PC-9 (cell line): ENCODE results near the gene HDAC10.

Experiments used
- EZH2 ChIP-seq: fragments of 200-600 bp; sonication (generic); IDR thresholded peaks from 2 replicates; pipeline ENCODE4 v1.8.0; 2017; ENCODE audit warnings: antibody characterized with exemption, low read depth
- TF ChIP-seq, protein P1 (sequence below): fragments of 200-600 bp; sonication (generic); conservative IDR thresholded peaks from 2 replicates; pipeline ENCODE4 v1.6.1; 2017; ENCODE audit warnings: mixed run types, antibody characterized with exemption, mild to moderate bottlenecking, moderate library complexity

DNA sequence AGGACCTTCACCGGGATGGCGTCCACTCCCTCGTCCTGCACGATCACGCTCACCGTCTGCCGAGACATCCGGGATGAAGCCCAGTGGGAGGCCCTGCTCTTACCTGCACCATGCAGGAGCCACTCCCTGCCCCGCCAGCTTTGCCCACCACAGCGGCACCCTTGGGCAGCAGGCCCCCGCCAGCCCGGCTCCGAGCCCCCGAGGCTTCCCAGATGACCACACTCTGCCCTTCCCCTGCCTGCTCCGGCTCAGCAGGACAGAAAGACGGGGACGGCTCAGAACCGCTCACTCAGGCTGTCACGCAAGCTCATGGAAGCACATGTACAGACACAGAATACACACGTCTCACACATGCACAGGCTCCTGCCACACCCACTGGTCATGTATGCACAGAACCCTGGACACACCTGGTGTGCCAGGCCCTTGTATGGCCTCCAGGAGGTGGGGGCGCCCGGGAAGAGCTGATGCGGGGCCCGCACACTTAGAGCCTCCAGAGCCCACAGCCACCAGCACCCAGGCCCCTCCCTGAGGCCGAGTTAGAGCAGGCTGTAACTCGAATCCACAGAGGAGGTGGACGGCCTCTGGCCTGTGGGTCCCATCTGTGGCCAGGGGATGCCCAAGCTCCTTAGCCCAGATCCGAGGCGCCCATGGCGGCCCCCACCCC is 28.0 kb upstream of the HDAC10 start:
- TF ChIP-seq, protein P1, sequence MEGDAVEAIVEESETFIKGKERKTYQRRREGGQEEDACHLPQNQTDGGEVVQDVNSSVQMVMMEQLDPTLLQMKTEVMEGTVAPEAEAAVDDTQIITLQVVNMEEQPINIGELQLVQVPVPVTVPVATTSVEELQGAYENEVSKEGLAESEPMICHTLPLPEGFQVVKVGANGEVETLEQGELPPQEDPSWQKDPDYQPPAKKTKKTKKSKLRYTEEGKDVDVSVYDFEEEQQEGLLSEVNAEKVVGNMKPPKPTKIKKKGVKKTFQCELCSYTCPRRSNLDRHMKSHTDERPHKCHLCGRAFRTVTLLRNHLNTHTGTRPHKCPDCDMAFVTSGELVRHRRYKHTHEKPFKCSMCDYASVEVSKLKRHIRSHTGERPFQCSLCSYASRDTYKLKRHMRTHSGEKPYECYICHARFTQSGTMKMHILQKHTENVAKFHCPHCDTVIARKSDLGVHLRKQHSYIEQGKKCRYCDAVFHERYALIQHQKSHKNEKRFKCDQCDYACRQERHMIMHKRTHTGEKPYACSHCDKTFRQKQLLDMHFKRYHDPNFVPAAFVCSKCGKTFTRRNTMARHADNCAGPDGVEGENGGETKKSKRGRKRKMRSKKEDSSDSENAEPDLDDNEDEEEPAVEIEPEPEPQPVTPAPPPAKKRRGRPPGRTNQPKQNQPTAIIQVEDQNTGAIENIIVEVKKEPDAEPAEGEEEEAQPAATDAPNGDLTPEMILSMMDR = no peak
- TF ChIP-seq EZH2 = no peak
